GM21367 (cell line): ENCODE measurements around the gene CEP128.
A peak's percentile ranks its signal among the peaks of the same experiment; 100 is the strongest.
"Not testable (repeated sequence)": the region's sequence is repeated elsewhere in the genome, so short reads cannot be mapped to it uniquely, and the experiment has no call there.

Experiments used
- ATAC-seq: cut with Tn5 transposase; IDR thresholded peaks from one replicate; pipeline ENCODE4 v1.9.1; 2021; ENCODE audit not compliant: unreplicated experiment

CEP128 gene

GRCh38 chr14:80954687-80955299 is 13.3 kb upstream of the CEP128 start:
- ATAC-seq = peak; percentile 21

- ATAC-seq = not testable (repeated sequence)
Observed at GRCh38 chr14:80953211-80953610, 11.7 kb upstream of the CEP128 start.

- ATAC-seq = no peak
Observed at GRCh38 chr14:80951491-80951890, 10.0 kb upstream of the CEP128 start.

- no peak for ATAC-seq
Observed at GRCh38 chr14:80948291-80948690, 6.8 kb upstream of the CEP128 start.

GRCh38 chr14:80946797-80947196 is 5.3 kb upstream of the CEP128 start:
- no peak for ATAC-seq

GRCh38 chr14:80946187-80946586 is 4.6 kb upstream of the CEP128 start:
- ATAC-seq = no peak

- no peak for ATAC-seq
Observed at GRCh38 chr14:80944861-80945617, 3.5 kb upstream of the CEP128 start.

- ATAC-seq = peak; percentile 8
Observed at GRCh38 chr14:80942191-80942600, 658 bp upstream of the CEP128 start.

- ATAC-seq = no peak
Observed at GRCh38 chr14:80940146-80940545, 1.4 kb downstream of the CEP128 start.

GRCh38 chr14:80933686-80934085 is 7.9 kb downstream of the CEP128 start:
- ATAC-seq = no peak

- no peak for ATAC-seq
Observed at GRCh38 chr14:80933282-80933681, 8.3 kb downstream of the CEP128 start.

- ATAC-seq = peak; percentile 99
Observed at GRCh38 chr14:80930836-80931389, 10.6 kb downstream of the CEP128 start.

GRCh38 chr14:80930095-80930494 is 11.4 kb downstream of the CEP128 start:
- no peak for ATAC-seq

- no peak for ATAC-seq
Observed at GRCh38 chr14:80927083-80927989, 14.2 kb downstream of the CEP128 start.

GRCh38 chr14:80926397-80927082 is 15.0 kb downstream of the CEP128 start:
- ATAC-seq = no peak

GRCh38 chr14:80924365-80925103 is 17.0 kb downstream of the CEP128 start:
- no peak for ATAC-seq

- ATAC-seq = no peak
Observed at GRCh38 chr14:80923368-80923767, 18.2 kb downstream of the CEP128 start.

- ATAC-seq = no peak
Observed at GRCh38 chr14:80919622-80920021, 21.9 kb downstream of the CEP128 start.

- not testable (repeated sequence) for ATAC-seq
Observed at GRCh38 chr14:80912013-80912412, 29.5 kb downstream of the CEP128 start.

GRCh38 chr14:80906946-80907345 is 34.6 kb downstream of the CEP128 start:
- ATAC-seq = no peak
